RWPE2 (cell line): Measurements from ENCODE around the gene GPR143.

Experiments
- ATAC-seq: fragments of 200-7000 bp; cut with Tn5 transposase; 3 replicates; pipeline ENCODE4 v1.9.1; 2021; ENCODE audit warnings: low read depth
- DNase-seq: peaks from one replicate; pipeline ENCODE4 v3.0.0-alpha.2; 2020; ENCODE audit warnings: low spot score
- H3K27ac ChIP-seq: fragments of 450-650 bp; 2 replicates; pipeline ENCODE4 v1.5.1; 2017; ENCODE audit warnings: mild to moderate bottlenecking; ENCODE audit not compliant: poor library complexity, severe bottlenecking
- H3K27me3 ChIP-seq: fragments of 250-450 bp; sonication (Bioruptor Pico); 2 replicates; pipeline ENCODE4 v1.5.1; 2021; ENCODE audit warnings: mild to moderate bottlenecking, moderate library complexity; ENCODE audit not compliant: insufficient read depth, poor library complexity, severe bottlenecking
- H3K36me3 ChIP-seq: fragments of 250-450 bp; sonication (Bioruptor Pico); 2 replicates; pipeline ENCODE4 v1.5.1; 2020; ENCODE audit warnings: low read depth, mild to moderate bottlenecking, moderate library complexity
- H3K4me1 ChIP-seq: fragments of 250-450 bp; sonication (Bioruptor Pico); 2 replicates; pipeline ENCODE4 v1.5.1; 2021; ENCODE audit warnings: mild to moderate bottlenecking, moderate library complexity; ENCODE audit not compliant: insufficient read depth, poor library complexity, severe bottlenecking
- H3K4me3 ChIP-seq: fragments of 250-450 bp; sonication (Bioruptor Pico); 2 replicates; pipeline ENCODE4 v1.5.1; 2021; ENCODE audit warnings: mild to moderate bottlenecking, moderate library complexity; ENCODE audit not compliant: severe bottlenecking
- H3K9me3 ChIP-seq: fragments of 250-450 bp; sonication (Bioruptor Pico); 2 replicates; pipeline ENCODE4 v1.5.1; 2021; ENCODE audit warnings: mild to moderate bottlenecking, moderate library complexity; ENCODE audit not compliant: severe bottlenecking
- CTCF ChIP-seq: fragments of 450-650 bp; IDR thresholded peaks from one replicate; pipeline ENCODE4 v1.5.1; 2017; ENCODE audit warnings: mild to moderate bottlenecking, moderate library complexity; ENCODE audit not compliant: poor library complexity, severe bottlenecking

The GPR143 gene

GRCh38 chrX:9677098-9677739, 88.4 kb downstream of the GPR143 start:
- no peaks in the 10 kb centered on the region for H3K9me3 ChIP-seq
- H3K4me3 ChIP-seq, result no peak overlapping the region
- 0 out of 3 replicates have a peak, but pooled peaks have one; percentile 33 for ATAC-seq
- H3K27me3 ChIP-seq, result no peaks in the 10 kb centered on the region
- H3K27ac ChIP-seq, result no peak overlapping the region
- peaks cover 3% of the 10 kb centered on the region for H3K4me1 ChIP-seq
- H3K36me3 ChIP-seq, result no peaks in the 10 kb centered on the region
- DNase-seq, result no peak
- no peak for TF ChIP-seq CTCF

GRCh38 chrX:9676738-9677097, 88.9 kb downstream of the GPR143 start:
- DNase-seq, result no peak
- ATAC-seq, result no peak
- TF ChIP-seq CTCF, result no peak
- Histone ChIP-seq H3K9me3 (no peaks in the 10 kb centered on the region), H3K27me3 (no peaks in the 10 kb centered on the region), H3K4me3 (no peak overlapping the region), H3K27ac (no peak overlapping the region), H3K36me3 (no peaks in the 10 kb centered on the region), H3K4me1 (peaks cover 3% of the 10 kb centered on the region)

- no peak for DNase-seq
- no peak for TF ChIP-seq CTCF
- Histone ChIP-seq H3K27ac (no peak overlapping the region), H3K9me3 (no peaks in the 10 kb centered on the region), H3K36me3 (no peaks in the 10 kb centered on the region), H3K4me3 (no peak overlapping the region), H3K4me1 (peaks cover 3% of the 10 kb centered on the region), H3K27me3 (no peaks in the 10 kb centered on the region)
- no peak for ATAC-seq
Observed at GRCh38 chrX:9676306-9676705, 89.3 kb downstream of the GPR143 start.
